CD4-positive, alpha-beta T cell treated with Interleukin-15 for 4 hours (primary cell): ENCODE results near the gene IPO4.
A peak's percentile ranks its signal among the peaks of the same experiment; 100 is the strongest.

ENCODE experiments used
- DNase-seq: peaks from one replicate; pipeline ENCODE4 v3.0.0-alpha.2; 2020; ENCODE audit warnings: low spot score

The IPO4 gene

GRCh38 chr14:24176599-24176998, 12.0 kb downstream of the IPO4 start:
- DNase-seq = no peak

DNA sequence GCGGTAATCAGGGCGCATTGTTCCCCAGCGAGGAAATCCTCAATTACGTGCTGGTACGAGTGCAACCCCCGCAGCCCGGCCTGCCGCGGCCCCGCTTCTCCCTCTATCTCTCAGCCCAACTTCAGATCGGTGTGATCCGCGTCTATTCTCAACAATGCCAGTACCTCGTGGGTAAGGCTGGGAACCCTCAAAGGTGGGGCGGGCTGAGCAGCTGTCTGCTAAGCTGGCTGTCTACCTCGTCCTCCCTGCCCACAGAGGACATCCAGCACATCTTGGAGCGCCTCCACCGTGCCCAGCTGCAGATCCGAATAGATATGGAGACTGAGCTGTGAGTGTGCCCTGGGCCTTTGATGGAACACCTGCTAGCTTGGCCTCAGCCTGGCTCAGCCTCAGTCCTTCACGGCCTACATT, 15.7 kb downstream of the IPO4 start:
- DNase-seq = no peak

- no peak for DNase-seq
These were observed 16.3 kb downstream of the IPO4 start for GRCh38 chr14:24172261-24172860.

GRCh38 chr14:24171422-24172260, 17.0 kb downstream of the IPO4 start, which contains the start of gene REC8:
Gene REC8, plus strand, starts transcription at chr14:24172080. Its CDS starts 473 bp downstream, at chr14:24172553.
- DNase-seq = peak; percentile 53

GRCh38 chr14:24167469-24168114, 21.0 kb downstream of the IPO4 start:
- no peak for DNase-seq

DNA sequence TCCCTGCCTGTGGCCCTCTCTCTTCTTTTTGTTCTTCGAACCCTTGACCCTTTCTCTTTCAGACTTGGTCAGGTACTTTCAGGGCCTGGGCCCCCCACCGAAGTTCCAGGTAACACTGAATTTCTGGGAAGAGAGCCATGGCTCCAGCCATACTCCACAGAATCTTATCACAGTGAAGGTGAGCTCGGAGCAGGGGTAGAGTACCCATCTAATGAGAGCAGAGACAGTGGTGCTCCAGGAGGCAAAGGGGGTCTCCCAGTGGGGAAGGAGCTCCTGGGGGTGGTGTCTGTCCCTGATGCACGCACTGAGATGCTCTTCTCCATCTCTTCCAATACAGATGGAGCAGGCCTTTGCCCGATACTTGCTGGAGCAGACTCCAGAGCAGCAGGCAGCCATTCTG, 22.8 kb downstream of the IPO4 start:
- no peak for DNase-seq

GRCh38 chr14:24164518-24164991, 24.1 kb downstream of the IPO4 start:
- no peak for DNase-seq

DNA sequence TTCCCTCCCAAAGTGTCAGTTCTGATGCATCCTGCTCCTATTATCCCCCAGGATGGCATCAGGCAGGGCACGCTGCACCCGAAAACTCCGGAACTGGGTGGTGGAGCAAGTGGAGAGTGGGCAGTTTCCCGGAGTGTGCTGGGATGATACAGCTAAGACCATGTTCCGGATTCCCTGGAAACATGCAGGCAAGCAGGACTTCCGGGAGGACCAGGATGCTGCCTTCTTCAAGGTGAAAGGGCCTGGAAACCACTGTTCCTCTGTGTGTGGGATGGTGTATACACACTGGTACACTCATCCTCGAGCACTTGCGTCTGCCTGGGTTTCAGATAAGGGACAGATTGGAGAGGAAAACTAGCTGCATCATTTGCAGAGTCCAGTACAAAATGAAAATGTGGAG, 26.5 kb downstream of the IPO4 start:
- no peak for DNase-seq

GRCh38 chr14:24160850-24161804, 27.5 kb downstream of the IPO4 start, which contains the start of gene IRF9:
Gene IRF9, plus strand, starts transcription at chr14:24161265. Its CDS starts 880 bp downstream, at chr14:24162145.
- DNase-seq = peak; percentile 99

- DNase-seq = no peak
These were observed 28.1 kb downstream of the IPO4 start for GRCh38 chr14:24160499-24160849.

DNA sequence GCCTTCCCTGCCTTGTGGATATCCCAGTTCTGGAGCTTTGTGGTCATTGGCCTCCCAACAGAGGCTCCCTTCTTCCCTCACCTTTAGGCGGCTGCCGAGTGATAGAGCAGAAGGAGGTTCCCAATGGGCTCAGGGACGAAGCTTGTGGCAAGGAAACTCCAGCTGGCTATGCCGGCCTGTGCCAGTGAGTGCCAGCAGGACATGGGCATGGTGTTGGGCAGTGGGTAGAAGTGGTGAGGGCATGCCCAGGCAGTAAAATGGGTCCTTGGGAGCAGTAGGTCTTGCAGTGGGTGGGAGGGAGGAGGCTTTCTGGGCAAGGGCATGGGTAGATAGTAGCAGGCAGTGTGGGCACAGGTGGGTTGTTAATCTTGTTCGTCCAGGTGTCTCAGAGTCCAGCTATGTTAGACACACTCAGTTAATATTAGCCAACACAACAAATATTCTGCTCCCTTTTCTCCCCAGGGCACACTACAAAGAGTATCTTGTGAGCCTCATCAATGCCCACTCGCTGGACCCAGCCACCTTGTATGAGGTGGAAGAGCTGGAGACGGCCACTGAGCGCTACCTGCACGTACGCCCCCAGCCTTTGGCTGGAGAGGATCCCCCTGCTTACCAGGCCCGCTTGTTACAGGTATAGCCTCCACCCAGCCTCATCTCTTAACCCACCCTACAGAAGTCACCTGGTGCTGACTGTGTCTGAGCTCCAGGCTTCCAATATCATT, 28.7 kb downstream of the IPO4 start:
- no peak for DNase-seq

- DNase-seq = no peak
These were observed 31.3 kb downstream of the IPO4 start for GRCh38 chr14:24157331-24157730.

DNA sequence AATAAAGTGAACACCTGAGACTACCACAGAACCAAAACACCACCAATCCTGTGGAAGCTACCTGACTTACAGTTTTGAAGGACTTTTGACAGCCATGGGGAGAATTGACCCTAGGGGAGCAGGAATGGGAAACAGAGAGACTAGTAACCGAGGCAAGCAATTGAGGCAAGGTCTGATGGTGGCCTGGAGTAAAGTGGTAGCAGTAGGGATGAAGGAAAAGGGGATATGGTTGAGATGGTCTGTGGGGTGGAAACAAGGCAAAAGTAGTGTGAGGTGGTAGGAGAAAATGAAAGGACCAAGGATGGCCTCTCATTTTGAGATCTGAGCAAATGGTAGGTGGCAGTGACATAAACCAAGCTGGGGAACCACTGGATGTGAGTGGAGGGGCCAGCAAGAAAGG, 31.8 kb downstream of the IPO4 start:
- no peak for DNase-seq

- DNase-seq = no peak
These were observed 33.5 kb downstream of the IPO4 start for GRCh38 chr14:24155100-24155499.

DNA sequence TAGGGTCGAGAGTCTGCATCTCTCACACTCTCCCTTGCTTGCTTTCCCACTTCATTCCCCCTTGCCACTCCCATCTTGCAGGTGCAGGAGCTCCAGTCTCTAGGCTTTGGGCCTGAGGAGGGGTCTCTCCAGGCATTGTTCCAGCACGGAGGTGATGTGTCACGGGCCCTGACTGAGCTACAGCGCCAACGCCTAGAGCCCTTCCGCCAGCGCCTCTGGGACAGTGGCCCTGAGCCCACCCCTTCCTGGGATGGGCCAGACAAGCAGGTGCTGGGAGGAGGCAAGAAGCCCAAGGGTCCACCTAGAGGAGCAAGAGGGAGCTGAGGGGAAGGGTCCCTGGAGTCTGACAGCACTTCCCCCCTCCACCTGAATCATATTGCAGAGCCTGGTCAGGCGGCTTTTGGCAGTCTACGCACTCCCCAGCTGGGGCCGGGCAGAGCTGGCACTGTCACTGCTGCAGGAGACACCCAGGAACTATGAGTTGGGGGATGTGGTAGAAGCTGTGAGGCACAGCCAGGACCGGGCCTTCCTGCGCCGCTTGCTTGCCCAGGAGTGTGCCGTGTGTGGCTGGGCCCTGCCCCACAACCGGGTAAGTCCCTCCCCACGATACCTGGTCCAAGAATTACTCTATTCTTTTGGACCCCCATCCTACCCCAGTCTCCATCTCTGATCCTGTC, 37.1 kb downstream of the IPO4 start:
- no peak for DNase-seq

GRCh38 chr14:24150993-24151392, 37.6 kb downstream of the IPO4 start:
- DNase-seq = no peak

- DNase-seq = no peak
These were observed 38.0 kb downstream of the IPO4 start for GRCh38 chr14:24150567-24150966.

DNA sequence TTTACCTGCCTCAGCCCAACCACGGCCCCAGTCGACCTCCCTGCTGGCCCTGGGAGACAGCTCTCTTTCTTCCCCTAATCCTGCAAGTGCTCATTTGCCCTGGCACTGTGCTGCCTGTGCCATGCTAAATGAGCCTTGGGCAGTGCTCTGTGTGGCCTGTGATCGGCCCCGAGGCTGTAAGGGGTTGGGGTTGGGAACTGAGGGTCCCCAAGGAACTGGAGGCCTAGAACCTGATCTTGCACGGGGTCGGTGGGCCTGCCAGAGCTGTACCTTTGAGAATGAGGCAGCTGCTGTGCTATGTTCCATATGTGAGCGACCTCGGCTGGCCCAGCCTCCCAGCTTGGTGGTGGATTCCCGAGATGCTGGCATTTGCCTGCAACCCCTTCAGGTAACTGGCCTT, 38.6 kb downstream of the IPO4 start:
- DNase-seq = no peak

GRCh38 chr14:24149302-24149969, 39.2 kb downstream of the IPO4 start:
- no peak for DNase-seq
